ENCODE results near the gene MEIOB.
A peak's percentile ranks its signal among the peaks of the same experiment; 100 is the strongest.

MEIOB gene

DNA sequence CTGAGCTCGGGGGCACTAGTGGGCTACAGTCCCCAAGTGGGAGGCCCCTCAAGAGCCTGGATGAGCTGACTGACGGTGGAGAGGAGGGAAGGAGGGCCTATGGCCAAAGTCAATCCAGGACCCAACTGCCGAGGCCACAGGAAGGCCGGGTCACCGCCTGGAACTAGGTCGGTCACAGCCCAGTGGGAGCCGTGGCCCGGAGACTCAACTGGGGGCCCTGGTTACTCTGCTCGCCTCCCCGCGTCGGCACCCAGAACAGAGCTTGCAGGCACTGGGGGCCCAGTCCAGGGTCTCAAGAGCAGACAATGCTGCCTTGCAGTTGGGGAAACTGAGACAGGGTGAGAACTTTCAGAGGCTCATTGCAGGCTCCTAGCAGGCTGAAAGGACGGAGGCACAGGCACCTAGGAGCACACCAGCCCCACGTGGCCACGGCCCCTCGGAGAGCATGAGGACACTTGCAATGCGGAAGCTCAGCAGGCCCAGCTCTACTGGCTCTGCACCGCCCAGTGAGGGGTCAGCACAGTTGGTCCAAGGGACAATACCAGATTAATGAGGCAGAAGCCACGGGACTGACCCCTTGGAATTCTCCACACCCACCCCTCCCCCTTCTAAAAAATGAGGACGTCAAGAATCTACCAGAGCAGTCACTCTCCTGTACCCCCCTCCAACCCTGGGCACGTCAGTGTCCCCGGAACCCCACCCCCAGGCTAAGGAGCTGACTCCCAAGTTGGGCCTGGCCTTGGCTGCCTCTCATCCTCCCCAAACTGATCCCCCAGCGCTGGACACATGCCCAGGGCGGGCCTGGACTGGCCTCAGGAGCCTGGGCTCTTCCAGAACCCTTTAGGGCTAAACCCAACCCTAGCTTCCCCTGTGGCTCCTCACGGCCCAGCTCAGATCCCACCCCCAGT, 44.0 kb upstream of the MEIOB start (continued):
- TF ChIP-seq ZNF366 (tag by site-specific recombination; conservative IDR thresholded peaks at IDR 0.05) (no peak), ZFP37 (tag by site-specific recombination; IDR thresholded peaks at IDR 0.05) (no peak), ZNF837 (tag by site-specific recombination; IDR thresholded peaks at IDR 0.05) (no peak), ZNF555 (tag by site-specific recombination; conservative IDR thresholded peaks at IDR 0.05) (no peak), REPIN1 (tag by site-specific recombination; IDR thresholded peaks at IDR 0.05; ENCODE audit: low read depth) (no peak)
- TF ChIP-seq, protein P1, sequence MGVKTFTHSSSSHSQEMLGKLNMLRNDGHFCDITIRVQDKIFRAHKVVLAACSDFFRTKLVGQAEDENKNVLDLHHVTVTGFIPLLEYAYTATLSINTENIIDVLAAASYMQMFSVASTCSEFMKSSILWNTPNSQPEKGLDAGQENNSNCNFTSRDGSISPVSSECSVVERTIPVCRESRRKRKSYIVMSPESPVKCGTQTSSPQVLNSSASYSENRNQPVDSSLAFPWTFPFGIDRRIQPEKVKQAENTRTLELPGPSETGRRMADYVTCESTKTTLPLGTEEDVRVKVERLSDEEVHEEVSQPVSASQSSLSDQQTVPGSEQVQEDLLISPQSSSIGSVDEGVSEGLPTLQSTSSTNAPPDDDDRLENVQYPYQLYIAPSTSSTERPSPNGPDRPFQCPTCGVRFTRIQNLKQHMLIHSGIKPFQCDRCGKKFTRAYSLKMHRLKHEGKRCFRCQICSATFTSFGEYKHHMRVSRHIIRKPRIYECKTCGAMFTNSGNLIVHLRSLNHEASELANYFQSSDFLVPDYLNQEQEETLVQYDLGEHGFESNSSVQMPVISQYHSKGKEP (tag by site-specific recombination; IDR thresholded peaks at IDR 0.05), result no peak

DNA sequence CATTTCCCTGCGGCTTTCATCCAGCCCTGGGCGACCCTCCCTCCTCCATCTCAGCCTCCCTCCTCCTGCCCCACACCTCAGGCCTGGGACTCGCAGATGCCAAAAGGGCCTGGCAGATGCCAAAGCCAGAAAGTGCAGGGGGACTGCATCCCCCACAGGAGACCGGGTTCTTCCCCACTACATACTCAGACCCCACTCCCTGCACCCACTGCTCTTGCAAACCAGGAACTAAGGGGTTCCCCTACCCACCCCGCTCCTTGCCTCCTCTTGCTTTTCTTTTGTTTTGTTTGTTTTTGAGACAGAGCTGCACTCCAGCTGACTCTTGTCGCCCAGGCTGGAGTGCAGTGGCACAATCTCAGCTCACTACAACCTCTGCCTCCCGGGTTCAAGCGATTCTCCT, 43.0 kb upstream of the MEIOB start:
- CTCF ChIA-PET, result interaction anchor here (1.0 kb wide), 1 partner anchor 14 kb away, joined by 3 read pairs; no protein-coding TSS in a partner anchor
- H3K4me1 ChIP-seq (ENCODE audit: control insufficient read depth, insufficient read depth, low read length), result no peaks in the 10 kb centered on the region
- no peaks in the 10 kb centered on the region for H3K9me3 ChIP-seq (ENCODE audit: control insufficient read depth, insufficient read depth, low read depth, low read length)
- H3K27ac ChIP-seq (ENCODE audit: extremely low read depth, low read depth, low read length), result no peak overlapping the region
- H3K4me3 ChIP-seq (ENCODE audit: low read depth, low read length), result no peak overlapping the region
- TF ChIP-seq ZNF600 (tag by site-specific recombination; IDR thresholded peaks at IDR 0.05) (0 out of 2 replicates have a peak, but pooled peaks have one; percentile 16), ZNF433 (tag by site-specific recombination; IDR thresholded peaks at IDR 0.05; ENCODE audit: low read depth) (no peak), ZBTB8A (tag by site-specific recombination; IDR thresholded peaks at IDR 0.05) (no peak)
- TF ChIP-seq, protein P2, sequence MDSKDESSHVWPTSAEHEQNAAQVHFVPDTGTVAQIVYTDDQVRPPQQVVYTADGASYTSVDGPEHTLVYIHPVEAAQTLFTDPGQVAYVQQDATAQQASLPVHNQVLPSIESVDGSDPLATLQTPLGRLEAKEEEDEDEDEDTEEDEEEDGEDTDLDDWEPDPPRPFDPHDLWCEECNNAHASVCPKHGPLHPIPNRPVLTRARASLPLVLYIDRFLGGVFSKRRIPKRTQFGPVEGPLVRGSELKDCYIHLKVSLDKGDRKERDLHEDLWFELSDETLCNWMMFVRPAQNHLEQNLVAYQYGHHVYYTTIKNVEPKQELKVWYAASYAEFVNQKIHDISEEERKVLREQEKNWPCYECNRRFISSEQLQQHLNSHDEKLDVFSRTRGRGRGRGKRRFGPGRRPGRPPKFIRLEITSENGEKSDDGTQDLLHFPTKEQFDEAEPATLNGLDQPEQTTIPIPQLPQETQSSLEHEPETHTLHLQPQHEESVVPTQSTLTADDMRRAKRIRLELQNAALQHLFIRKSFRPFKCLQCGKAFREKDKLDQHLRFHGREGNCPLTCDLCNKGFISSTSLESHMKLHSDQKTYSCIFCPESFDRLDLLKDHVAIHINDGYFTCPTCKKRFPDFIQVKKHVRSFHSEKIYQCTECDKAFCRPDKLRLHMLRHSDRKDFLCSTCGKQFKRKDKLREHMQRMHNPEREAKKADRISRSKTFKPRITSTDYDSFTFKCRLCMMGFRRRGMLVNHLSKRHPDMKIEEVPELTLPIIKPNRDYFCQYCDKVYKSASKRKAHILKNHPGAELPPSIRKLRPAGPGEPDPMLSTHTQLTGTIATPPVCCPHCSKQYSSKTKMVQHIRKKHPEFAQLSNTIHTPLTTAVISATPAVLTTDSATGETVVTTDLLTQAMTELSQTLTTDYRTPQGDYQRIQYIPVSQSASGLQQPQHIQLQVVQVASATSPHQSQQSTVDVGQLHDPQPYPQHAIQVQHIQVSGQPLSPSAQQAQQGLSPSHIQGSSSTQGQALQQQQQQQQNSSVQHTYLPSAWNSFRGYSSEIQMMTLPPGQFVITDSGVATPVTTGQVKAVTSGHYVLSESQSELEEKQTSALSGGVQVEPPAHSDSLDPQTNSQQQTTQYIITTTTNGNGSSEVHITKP (tag by site-specific recombination; IDR thresholded peaks at IDR 0.05), result peak; percentile 73
- POLR2A ChIA-PET, result no interaction called here
- no peaks in the 10 kb centered on the region for H3K36me3 ChIP-seq (ENCODE audit: control insufficient read depth in 2 of 2, insufficient read depth in 1 of 2, low read length in 2 of 2)

DNA sequence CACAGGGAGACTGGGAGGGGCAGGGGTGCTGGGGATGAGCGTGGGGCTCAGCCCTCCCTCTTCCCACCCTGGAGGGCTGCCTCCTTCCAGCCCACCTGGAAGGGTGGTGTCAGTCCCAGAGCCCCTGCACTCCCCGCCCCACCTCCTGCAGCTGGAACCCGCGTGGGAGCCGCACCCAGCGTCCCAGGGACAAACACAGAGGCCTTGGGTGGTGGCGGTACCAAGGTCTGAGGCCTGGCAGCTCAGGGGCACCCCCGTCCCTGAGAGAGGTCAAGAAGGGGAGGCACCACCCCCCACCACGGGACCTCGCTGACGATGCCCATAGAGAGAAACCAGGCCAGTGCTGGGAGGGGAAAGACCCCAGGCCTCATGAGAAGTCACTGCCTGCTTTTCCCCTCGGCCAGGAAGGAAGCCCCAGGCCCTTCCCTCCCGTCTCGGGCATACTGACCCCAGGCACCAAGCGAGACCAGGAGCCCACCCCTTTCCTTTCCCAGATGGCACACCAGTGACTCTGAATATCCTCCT, 42.2 kb upstream of the MEIOB start:
- Histone ChIP-seq H3K4me1 (ENCODE audit: control insufficient read depth, insufficient read depth, low read length) (no peaks in the 10 kb centered on the region), H3K27ac (ENCODE audit: extremely low read depth, low read depth, low read length) (no peak overlapping the region), H3K4me3 (ENCODE audit: low read depth, low read length) (no peak overlapping the region), H3K9me3 (ENCODE audit: control insufficient read depth, insufficient read depth, low read depth, low read length) (no peaks in the 10 kb centered on the region), H3K36me3 (ENCODE audit: control insufficient read depth in 2 of 2, insufficient read depth in 1 of 2, low read length in 2 of 2) (no peaks in the 10 kb centered on the region)
- POLR2A ChIA-PET, result no interaction called here
- CTCF ChIA-PET, result interaction anchor here (0.5 to 0.7 kb wide), 2 partner anchors 100 to 132 kb away, joined by 4 read pairs; no protein-coding TSS in a partner anchor
- no peak for TF ChIP-seq ZNF76 (tag by site-specific recombination; IDR thresholded peaks at IDR 0.05; ENCODE audit: borderline replicate concordance, low read depth)
- no peak for TF ChIP-seq ZNF202 (tag by site-specific recombination; IDR thresholded peaks at IDR 0.05; ENCODE audit: borderline replicate concordance)
- peak; percentile 55 for TF ChIP-seq ZFHX2 (tag by site-specific recombination; conservative IDR thresholded peaks at IDR 0.05)
- TF ChIP-seq, protein P3, sequence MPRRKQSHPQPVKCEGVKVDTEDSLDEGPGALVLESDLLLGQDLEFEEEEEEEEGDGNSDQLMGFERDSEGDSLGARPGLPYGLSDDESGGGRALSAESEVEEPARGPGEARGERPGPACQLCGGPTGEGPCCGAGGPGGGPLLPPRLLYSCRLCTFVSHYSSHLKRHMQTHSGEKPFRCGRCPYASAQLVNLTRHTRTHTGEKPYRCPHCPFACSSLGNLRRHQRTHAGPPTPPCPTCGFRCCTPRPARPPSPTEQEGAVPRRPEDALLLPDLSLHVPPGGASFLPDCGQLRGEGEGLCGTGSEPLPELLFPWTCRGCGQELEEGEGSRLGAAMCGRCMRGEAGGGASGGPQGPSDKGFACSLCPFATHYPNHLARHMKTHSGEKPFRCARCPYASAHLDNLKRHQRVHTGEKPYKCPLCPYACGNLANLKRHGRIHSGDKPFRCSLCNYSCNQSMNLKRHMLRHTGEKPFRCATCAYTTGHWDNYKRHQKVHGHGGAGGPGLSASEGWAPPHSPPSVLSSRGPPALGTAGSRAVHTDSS (tag by site-specific recombination; IDR thresholded peaks at IDR 0.05), result no peak
- no peak for TF ChIP-seq ZNF140 (tag by site-specific recombination; IDR thresholded peaks at IDR 0.05)
- no peak for TF ChIP-seq ZNF707 (tag by site-specific recombination; IDR thresholded peaks at IDR 0.05)
- TF ChIP-seq, protein P4, sequence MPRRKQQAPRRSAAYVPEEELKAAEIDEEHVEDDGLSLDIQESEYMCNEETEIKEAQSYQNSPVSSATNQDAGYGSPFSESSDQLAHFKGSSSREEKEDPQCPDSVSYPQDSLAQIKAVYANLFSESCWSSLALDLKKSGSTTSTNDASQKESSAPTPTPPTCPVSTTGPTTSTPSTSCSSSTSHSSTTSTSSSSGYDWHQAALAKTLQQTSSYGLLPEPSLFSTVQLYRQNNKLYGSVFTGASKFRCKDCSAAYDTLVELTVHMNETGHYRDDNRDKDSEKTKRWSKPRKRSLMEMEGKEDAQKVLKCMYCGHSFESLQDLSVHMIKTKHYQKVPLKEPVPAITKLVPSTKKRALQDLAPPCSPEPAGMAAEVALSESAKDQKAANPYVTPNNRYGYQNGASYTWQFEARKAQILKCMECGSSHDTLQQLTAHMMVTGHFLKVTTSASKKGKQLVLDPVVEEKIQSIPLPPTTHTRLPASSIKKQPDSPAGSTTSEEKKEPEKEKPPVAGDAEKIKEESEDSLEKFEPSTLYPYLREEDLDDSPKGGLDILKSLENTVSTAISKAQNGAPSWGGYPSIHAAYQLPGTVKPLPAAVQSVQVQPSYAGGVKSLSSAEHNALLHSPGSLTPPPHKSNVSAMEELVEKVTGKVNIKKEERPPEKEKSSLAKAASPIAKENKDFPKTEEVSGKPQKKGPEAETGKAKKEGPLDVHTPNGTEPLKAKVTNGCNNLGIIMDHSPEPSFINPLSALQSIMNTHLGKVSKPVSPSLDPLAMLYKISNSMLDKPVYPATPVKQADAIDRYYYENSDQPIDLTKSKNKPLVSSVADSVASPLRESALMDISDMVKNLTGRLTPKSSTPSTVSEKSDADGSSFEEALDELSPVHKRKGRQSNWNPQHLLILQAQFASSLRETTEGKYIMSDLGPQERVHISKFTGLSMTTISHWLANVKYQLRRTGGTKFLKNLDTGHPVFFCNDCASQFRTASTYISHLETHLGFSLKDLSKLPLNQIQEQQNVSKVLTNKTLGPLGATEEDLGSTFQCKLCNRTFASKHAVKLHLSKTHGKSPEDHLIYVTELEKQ (tag by site-specific recombination; IDR thresholded peaks at IDR 0.05; ENCODE audit: borderline replicate concordance), result no peak
- TF ChIP-seq ZNF585B (tag by site-specific recombination; IDR thresholded peaks at IDR 0.05), result no peak
- TF ChIP-seq ZNF621 (tag by site-specific recombination; IDR thresholded peaks at IDR 0.05), result no peak
